Bronchial epithelial cell (primary cell): ENCODE data around the gene LIPI. TPM values are rescaled to one million over a fixed set of nuclear protein-coding genes. Genes with fewer than 3 reads are reported as not detected.
A peak's percentile ranks its signal among the peaks of the same experiment; 100 is the strongest.
"Not testable (repeated sequence)": the region's sequence is repeated elsewhere in the genome, so short reads cannot be mapped to it uniquely, and the experiment has no call there.

Source experiments
- DNase-seq: peaks from one replicate; pipeline ENCODE4 v3.0.0-alpha.2; 2010; ENCODE audit warnings: low read depth
- FAIRE-seq: peaks from 2 replicates; lab custom pipeline; 2011; peaks lifted over from hg19 to GRCh38; lab: Jason Lieb, UNC
- H3K27me3 ChIP-seq: 2 replicates; pipeline ENCODE4 v1.5.1; 2011; ENCODE audit warnings: low read length; ENCODE audit not compliant: control insufficient read depth, insufficient read depth
- H3K36me3 ChIP-seq: 2 replicates; pipeline ENCODE4 v1.5.1; 2011; ENCODE audit warnings: low read length; ENCODE audit not compliant: control insufficient read depth, insufficient read depth
- H3K4me3 ChIP-seq: 2 replicates; pipeline ENCODE4 v1.5.1; 2011; ENCODE audit warnings: mild to moderate bottlenecking, low read depth, low read length, control low read depth
- CTCF ChIP-seq: IDR thresholded peaks from 2 replicates; pipeline ENCODE4 v1.5.1; 2011; ENCODE audit warnings: mild to moderate bottlenecking, moderate library complexity, low read length, control low read depth, inconsistent platforms; ENCODE audit not compliant: insufficient read depth, severe bottlenecking
- total RNA-seq: library from RNA; depleted of rRNA; stranded (reverse); fragments of >200 nt; gene quantifications from 2 replicates; pipeline ENCODE4 v1.2.1, GENCODE V29; 2014

The LIPI gene
- total RNA-seq, 1 donor from 2014 or later = not detected

DNA sequence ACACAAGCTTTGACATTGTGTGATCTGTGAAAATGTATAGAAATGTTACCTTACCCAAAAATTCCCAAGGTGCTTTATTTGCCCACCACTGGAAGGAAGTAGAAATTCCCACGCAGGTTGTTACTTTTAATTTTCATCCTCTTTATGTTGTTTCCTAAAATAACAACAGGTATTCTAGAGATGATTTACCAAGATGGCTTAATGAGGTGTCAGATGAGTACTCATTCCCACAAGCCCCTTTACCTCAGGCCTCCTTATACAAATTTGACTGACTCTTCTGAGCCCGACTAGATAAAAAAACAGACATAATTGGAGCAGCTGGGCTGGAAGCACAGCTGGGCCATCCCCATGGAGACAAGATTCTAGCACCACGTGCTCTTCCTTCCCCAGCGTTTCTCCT lies 114.6 kb downstream of the LIPI start:
- no peak for DNase-seq
- no peak overlapping the region for H3K4me3 ChIP-seq
- H3K27me3 ChIP-seq = no peaks in the 10 kb centered on the region
- H3K36me3 ChIP-seq = no peaks in the 10 kb centered on the region
- FAIRE-seq = no peak
- no peak for TF ChIP-seq CTCF

- Histone ChIP-seq H3K4me3 (no peak overlapping the region), H3K36me3 (no peaks in the 10 kb centered on the region), H3K27me3 (no peaks in the 10 kb centered on the region)
- no peak for TF ChIP-seq CTCF
- no peak for DNase-seq
- FAIRE-seq = no peak
Measured at GRCh38 chr21:14095056-14095455, 115.7 kb downstream of the LIPI start.

- no peak for TF ChIP-seq CTCF
- DNase-seq (no peak), FAIRE-seq (no peak)
- Histone ChIP-seq H3K36me3 (no peaks in the 10 kb centered on the region), H3K27me3 (no peaks in the 10 kb centered on the region), H3K4me3 (no peak overlapping the region)
Measured at GRCh38 chr21:14092834-14093560, 117.8 kb downstream of the LIPI start.

GRCh38 chr21:14090184-14090583 lies 120.6 kb downstream of the LIPI start:
- not testable (repeated sequence) for H3K27me3 ChIP-seq, FAIRE-seq, DNase-seq, H3K36me3 ChIP-seq, H3K4me3 ChIP-seq

DNA sequence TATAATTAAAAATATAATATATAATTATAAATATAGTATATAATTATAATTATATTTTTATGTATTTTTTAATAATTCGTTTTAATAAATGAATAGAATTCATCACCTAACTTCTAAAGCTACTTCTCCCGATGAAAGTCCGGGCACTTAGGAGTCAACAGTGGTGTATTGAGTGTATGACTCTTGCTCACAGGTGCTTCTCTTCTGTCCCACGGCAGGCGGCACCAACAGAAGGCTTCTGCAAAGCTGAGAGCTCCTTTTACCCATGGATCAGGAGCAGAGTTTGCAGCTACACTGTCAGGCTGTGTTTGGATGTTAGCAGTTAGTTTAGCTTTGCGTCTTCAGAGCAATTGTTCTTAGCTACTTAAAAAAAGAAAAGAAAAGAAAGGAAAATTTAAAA lies 122.4 kb downstream of the LIPI start:
- no peak for FAIRE-seq

DNA sequence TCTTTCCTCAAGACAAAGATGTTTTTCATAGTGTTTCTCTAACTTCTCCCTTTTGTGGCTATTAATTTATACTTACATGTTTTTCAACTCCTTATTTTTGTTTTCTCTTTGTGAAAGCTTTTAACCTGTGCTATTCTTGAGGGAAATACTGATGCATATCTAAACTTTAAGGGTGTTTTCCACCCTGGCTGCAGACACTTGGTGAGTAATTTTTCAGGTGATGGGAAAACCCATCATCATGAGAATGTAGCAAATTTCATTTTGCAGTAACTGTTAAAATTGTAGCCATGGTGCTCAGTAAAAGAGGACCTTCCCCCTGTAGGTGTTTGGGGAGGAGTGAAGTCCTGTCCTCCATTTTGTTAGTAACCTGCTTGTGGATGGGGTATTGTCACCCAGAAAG lies 124.2 kb downstream of the LIPI start:
- no peak for DNase-seq
- no peak for TF ChIP-seq CTCF
- Histone ChIP-seq H3K27me3 (no peaks in the 10 kb centered on the region), H3K4me3 (no peak overlapping the region), H3K36me3 (no peaks in the 10 kb centered on the region)
- FAIRE-seq = peak; percentile 36

More for the DNA sequence above, 122.4 kb downstream of the LIPI start:
- no peak overlapping the region for H3K4me3 ChIP-seq
- no peak for DNase-seq
- no peaks in the 10 kb centered on the region for H3K27me3 ChIP-seq
- H3K36me3 ChIP-seq = no peaks in the 10 kb centered on the region
- TF ChIP-seq CTCF = no peak
